ENCODE results near the gene TMEM270.
"Not testable (repeated sequence)": the region's sequence is repeated elsewhere in the genome, so short reads cannot be mapped to it uniquely, and the experiment has no call there.

The TMEM270 gene

DNA sequence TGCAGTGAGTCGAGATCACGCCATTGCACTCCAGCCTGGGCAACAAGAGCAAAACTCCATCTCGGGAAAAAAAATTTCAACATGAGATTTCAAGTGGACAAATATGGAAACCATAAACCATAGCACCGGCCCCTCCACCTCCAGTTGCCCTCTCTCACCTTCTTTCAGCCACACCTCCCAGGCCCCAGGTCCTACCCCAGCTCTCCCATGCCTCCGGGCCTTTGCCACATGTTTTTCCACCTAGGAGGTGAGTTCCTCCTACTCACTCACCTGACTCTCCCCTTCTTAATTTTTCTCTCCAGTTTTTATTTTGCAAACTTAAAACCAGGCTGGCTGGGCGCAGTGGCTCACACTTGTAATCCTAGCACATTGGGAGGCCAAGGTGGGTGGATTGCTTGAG, 43.8 kb upstream of the TMEM270 start:
- Histone ChIP-seq H2AFZ (ENCODE audit: low read depth) (no peak overlapping the region), H3K36me3 (ENCODE audit: insufficient read depth) (no peaks in the 10 kb centered on the region), H3K9ac (no peak overlapping the region), H3K4me1 (ENCODE audit: low read depth, poor library complexity, severe bottlenecking) (no peaks in the 10 kb centered on the region), H3K4me2 (no peak overlapping the region), H3K79me2 (ENCODE audit: insufficient read depth, low read depth) (no peaks in the 10 kb centered on the region), H4K20me1 (ENCODE audit: insufficient read depth) (no peaks in the 10 kb centered on the region), H3K27me3 (ENCODE audit: insufficient read depth, low read depth) (no peaks in the 10 kb centered on the region), H3K27ac (no peak overlapping the region), H3K4me3 (IDR thresholded peaks at IDR 0.05; ENCODE audit: insufficient read depth, low read depth, low read length) (no peak overlapping the region)
- TF ChIP-seq, protein P1, sequence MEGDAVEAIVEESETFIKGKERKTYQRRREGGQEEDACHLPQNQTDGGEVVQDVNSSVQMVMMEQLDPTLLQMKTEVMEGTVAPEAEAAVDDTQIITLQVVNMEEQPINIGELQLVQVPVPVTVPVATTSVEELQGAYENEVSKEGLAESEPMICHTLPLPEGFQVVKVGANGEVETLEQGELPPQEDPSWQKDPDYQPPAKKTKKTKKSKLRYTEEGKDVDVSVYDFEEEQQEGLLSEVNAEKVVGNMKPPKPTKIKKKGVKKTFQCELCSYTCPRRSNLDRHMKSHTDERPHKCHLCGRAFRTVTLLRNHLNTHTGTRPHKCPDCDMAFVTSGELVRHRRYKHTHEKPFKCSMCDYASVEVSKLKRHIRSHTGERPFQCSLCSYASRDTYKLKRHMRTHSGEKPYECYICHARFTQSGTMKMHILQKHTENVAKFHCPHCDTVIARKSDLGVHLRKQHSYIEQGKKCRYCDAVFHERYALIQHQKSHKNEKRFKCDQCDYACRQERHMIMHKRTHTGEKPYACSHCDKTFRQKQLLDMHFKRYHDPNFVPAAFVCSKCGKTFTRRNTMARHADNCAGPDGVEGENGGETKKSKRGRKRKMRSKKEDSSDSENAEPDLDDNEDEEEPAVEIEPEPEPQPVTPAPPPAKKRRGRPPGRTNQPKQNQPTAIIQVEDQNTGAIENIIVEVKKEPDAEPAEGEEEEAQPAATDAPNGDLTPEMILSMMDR (conservative IDR thresholded peaks at IDR 0.05; ENCODE audit: low read depth, low read length): no peak

- Histone ChIP-seq H3K27ac (no peak overlapping the region), H3K9ac (no peak overlapping the region), H3K79me2 (ENCODE audit: insufficient read depth, low read depth) (no peaks in the 10 kb centered on the region), H2AFZ (ENCODE audit: low read depth) (no peak overlapping the region), H3K27me3 (ENCODE audit: insufficient read depth, low read depth) (no peaks in the 10 kb centered on the region), H4K20me1 (ENCODE audit: insufficient read depth) (no peaks in the 10 kb centered on the region), H3K4me1 (ENCODE audit: low read depth, poor library complexity, severe bottlenecking) (no peaks in the 10 kb centered on the region), H3K36me3 (ENCODE audit: insufficient read depth) (no peaks in the 10 kb centered on the region), H3K4me2 (no peak overlapping the region), H3K4me3 (IDR thresholded peaks at IDR 0.05; ENCODE audit: insufficient read depth, low read depth, low read length) (no peak overlapping the region)
- TF ChIP-seq, protein P1 (conservative IDR thresholded peaks at IDR 0.05; ENCODE audit: low read depth, low read length): no peak
Observed at GRCh38 chr7:73820013-73820412, 40.9 kb upstream of the TMEM270 start.

GRCh38 chr7:73821597-73822285, 39.2 kb upstream of the TMEM270 start:
- not testable (repeated sequence) for H3K9ac ChIP-seq; H3K4me3 ChIP-seq (IDR thresholded peaks at IDR 0.05; ENCODE audit: insufficient read depth, low read depth, low read length); H3K4me1 ChIP-seq (ENCODE audit: low read depth, poor library complexity, severe bottlenecking); H4K20me1 ChIP-seq (ENCODE audit: insufficient read depth); H3K27ac ChIP-seq; H3K36me3 ChIP-seq (ENCODE audit: insufficient read depth); H3K79me2 ChIP-seq (ENCODE audit: insufficient read depth, low read depth); H3K27me3 ChIP-seq (ENCODE audit: insufficient read depth, low read depth); H3K4me2 ChIP-seq; H2AFZ ChIP-seq (ENCODE audit: low read depth)

GRCh38 chr7:73822319-73823173, 38.4 kb upstream of the TMEM270 start:
- Histone ChIP-seq H3K4me3 (IDR thresholded peaks at IDR 0.05; ENCODE audit: insufficient read depth, low read depth, low read length) (no peak overlapping the region), H3K27me3 (ENCODE audit: insufficient read depth, low read depth) (no peaks in the 10 kb centered on the region), H3K4me1 (ENCODE audit: low read depth, poor library complexity, severe bottlenecking) (peaks cover 10% of the 10 kb centered on the region), H3K9ac (no peak overlapping the region), H2AFZ (ENCODE audit: low read depth) (no peak overlapping the region), H4K20me1 (ENCODE audit: insufficient read depth) (no peaks in the 10 kb centered on the region), H3K79me2 (ENCODE audit: insufficient read depth, low read depth) (no peaks in the 10 kb centered on the region), H3K27ac (no peak overlapping the region), H3K36me3 (ENCODE audit: insufficient read depth) (no peaks in the 10 kb centered on the region), H3K4me2 (no peak overlapping the region)
- TF ChIP-seq, protein P1 (conservative IDR thresholded peaks at IDR 0.05; ENCODE audit: low read depth, low read length): no peak

DNA sequence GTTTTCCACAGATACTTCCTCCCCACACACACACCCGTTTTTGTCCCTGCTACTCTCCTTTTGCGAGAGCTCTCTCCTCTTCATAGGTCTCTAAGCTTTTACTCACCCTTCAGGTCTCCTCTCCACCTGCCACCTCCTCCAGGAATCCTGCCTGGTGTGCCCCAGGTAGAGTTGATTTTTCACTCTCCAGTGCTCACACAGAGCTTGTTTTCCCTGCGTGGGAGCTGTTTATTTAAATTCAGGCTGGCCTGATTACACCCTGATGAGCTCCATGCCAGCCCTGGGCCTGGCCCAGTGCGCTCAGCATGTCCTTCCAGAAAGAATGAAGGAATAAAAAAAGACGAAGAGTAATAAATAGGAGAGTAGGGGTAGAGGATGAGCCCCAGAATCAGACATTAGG, 37.7 kb upstream of the TMEM270 start:
- Histone ChIP-seq H3K36me3 (ENCODE audit: insufficient read depth) (no peaks in the 10 kb centered on the region), H4K20me1 (ENCODE audit: insufficient read depth) (no peaks in the 10 kb centered on the region), H2AFZ (ENCODE audit: low read depth) (no peak overlapping the region), H3K4me3 (IDR thresholded peaks at IDR 0.05; ENCODE audit: insufficient read depth, low read depth, low read length) (no peak overlapping the region), H3K27me3 (ENCODE audit: insufficient read depth, low read depth) (no peaks in the 10 kb centered on the region), H3K4me1 (ENCODE audit: low read depth, poor library complexity, severe bottlenecking) (peaks cover 16% of the 10 kb centered on the region), H3K4me2 (no peak overlapping the region), H3K79me2 (ENCODE audit: insufficient read depth, low read depth) (no peaks in the 10 kb centered on the region), H3K9ac (no peak overlapping the region), H3K27ac (no peak overlapping the region)
- TF ChIP-seq, protein P1 (conservative IDR thresholded peaks at IDR 0.05; ENCODE audit: low read depth, low read length): no peak

All from KMS-11 (cell line).